ENCODE measurements around the gene PDGFD. TPM values are rescaled to one million over a fixed set of nuclear protein-coding genes. Genes with fewer than 3 reads are reported as not detected.

PDGFD gene
- total RNA-seq, 1 donor from 2014 or later = 8.0 TPM

DNA sequence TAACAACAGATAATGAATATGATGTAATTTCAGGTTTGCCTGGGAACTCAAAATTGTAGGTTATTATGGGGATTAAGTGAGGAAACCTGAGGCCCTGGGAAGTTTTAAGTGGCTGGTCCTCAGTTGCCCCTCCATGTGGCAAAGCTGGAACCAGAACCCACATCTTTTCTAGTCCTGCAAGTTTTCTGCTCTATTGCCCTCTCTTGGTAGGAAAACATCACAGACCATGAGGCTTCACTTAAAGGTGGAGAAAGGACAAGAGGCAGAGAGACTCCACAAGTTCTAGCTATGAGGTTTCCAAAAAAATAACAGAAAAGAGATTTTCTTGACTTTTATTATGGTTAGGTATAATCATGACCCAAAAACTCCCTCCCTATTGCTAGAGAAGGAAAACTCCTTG is 243.0 kb downstream of the PDGFD start:
- Mint-ChIP-seq H3K36me3 (ENCODE audit: insufficient read depth) (peaks cover 3% of the 10 kb centered on the region), H3K4me1 (ENCODE audit: low read depth) (peaks cover 34% of the 10 kb centered on the region), H3K27ac (no peak overlapping the region), H3K27me3 (no peaks in the 10 kb centered on the region), H3K4me3 (ENCODE audit: low read depth) (no peak overlapping the region), H3K9me3 (ENCODE audit: low read depth) (peaks cover 3% of the 10 kb centered on the region)
- DNase-seq (ENCODE audit: low spot score, unreplicated experiment) = no peak
- TF ChIP-seq, protein P1, sequence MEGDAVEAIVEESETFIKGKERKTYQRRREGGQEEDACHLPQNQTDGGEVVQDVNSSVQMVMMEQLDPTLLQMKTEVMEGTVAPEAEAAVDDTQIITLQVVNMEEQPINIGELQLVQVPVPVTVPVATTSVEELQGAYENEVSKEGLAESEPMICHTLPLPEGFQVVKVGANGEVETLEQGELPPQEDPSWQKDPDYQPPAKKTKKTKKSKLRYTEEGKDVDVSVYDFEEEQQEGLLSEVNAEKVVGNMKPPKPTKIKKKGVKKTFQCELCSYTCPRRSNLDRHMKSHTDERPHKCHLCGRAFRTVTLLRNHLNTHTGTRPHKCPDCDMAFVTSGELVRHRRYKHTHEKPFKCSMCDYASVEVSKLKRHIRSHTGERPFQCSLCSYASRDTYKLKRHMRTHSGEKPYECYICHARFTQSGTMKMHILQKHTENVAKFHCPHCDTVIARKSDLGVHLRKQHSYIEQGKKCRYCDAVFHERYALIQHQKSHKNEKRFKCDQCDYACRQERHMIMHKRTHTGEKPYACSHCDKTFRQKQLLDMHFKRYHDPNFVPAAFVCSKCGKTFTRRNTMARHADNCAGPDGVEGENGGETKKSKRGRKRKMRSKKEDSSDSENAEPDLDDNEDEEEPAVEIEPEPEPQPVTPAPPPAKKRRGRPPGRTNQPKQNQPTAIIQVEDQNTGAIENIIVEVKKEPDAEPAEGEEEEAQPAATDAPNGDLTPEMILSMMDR (IDR thresholded peaks at IDR 0.05; ENCODE audit: unreplicated experiment) = no peak

DNA sequence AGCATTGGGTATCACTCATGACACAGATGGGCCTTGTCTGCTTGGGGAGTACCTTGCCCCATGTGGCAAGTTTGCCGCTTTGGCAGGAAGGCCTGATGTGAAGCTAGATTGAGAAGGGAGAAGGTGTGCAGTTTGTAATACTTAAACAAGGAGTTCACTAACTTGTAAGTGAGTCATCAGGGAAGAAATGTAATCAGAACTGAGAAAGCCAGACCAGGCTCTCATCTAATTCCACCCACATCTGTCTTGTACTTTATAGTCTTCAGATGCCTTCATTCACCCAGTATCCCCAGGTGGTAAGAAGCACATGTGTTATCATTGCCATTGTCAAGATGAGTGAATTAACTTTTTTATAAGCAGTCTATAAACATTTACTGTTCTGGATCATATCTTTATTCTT is 243.5 kb downstream of the PDGFD start:
- Mint-ChIP-seq H3K4me3 (ENCODE audit: low read depth) (no peak overlapping the region), H3K36me3 (ENCODE audit: insufficient read depth) (peaks cover 3% of the 10 kb centered on the region), H3K27me3 (no peaks in the 10 kb centered on the region), H3K4me1 (ENCODE audit: low read depth) (peaks cover 34% of the 10 kb centered on the region), H3K9me3 (ENCODE audit: low read depth) (peaks cover 3% of the 10 kb centered on the region), H3K27ac (no peak overlapping the region)
- DNase-seq (ENCODE audit: low spot score, unreplicated experiment) = no peak
- TF ChIP-seq, protein P1 (IDR thresholded peaks at IDR 0.05; ENCODE audit: unreplicated experiment) = no peak

DNA sequence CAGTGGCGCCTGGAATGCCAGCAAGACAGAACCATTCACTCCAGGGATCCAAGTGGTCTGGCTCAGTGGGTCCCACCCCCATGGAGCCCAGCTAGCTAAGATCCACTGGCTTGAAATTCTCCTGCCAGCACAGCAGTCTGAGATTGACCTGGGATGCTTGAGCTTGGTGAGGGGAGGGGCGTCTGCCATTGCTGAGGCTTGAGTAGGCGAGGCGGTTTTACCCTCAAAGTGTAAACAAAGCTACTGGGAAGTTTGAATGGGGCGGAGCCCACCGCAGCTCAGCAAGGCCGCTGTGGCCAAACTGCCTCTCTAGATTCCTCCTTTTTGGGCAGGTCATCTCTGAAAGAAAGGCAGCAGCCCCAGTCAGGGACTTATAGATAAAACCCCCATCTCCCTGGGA is 253.2 kb downstream of the PDGFD start:
- Mint-ChIP-seq H3K36me3 (ENCODE audit: insufficient read depth) (peaks cover 15% of the 10 kb centered on the region), H3K4me1 (ENCODE audit: low read depth) (no peaks in the 10 kb centered on the region), H3K27ac (no peak overlapping the region), H3K27me3 (no peaks in the 10 kb centered on the region), H3K4me3 (ENCODE audit: low read depth) (no peak overlapping the region), H3K9me3 (ENCODE audit: low read depth) (peaks cover 37% of the 10 kb centered on the region)
- no peak for DNase-seq (ENCODE audit: low spot score, unreplicated experiment)
- TF ChIP-seq, protein P1 (IDR thresholded peaks at IDR 0.05; ENCODE audit: unreplicated experiment) = no peak

DNA sequence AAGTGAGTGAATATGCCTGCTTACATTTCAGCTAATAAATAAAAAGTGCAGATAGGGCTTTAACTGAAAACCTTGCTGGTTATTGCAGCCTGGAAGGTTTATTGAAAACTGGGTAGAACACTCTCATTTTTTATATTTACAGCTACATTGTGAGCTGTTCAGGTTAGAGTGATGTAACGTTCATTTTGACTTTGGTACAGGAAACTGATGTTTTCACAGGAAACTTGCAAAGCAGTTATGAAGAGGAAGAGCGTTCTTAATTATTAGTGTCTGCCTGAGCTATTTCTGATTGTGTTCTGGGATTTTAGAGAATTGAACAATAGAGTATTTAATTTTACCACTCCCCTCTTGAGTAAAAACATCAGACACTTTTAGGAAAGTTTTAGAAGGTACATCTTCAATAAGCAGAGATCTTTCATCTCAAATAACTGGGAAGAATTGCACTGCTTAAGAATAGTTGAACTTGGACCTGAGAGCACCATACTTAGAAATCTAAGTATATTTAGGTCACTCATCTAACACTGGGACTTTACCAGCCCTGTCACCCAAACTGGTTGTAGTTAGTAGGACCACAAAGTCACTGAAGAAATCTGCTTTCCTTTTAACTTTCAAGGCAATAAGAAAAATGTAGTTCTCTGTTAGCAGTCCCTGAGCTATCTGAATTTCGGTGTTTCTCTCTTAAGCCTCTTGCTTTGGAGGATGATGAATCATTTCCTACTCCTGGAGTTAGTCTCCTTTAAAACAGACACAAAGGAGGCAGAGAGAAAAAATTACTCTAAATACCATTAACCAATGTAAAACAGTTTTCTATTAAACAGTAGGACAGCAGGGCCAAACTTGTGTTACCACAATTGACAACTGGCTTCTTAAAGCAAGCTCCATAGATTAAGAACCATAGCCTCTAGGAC is 256.1 kb downstream of the PDGFD start:
- DNase-seq (ENCODE audit: low spot score, unreplicated experiment) = no peak
- TF ChIP-seq, protein P1 (IDR thresholded peaks at IDR 0.05; ENCODE audit: unreplicated experiment) = no peak
- H3K27me3 Mint-ChIP-seq = no peaks in the 10 kb centered on the region
- peaks cover 5% of the 10 kb centered on the region for H3K36me3 Mint-ChIP-seq (ENCODE audit: insufficient read depth)
- no peaks in the 10 kb centered on the region for H3K4me1 Mint-ChIP-seq (ENCODE audit: low read depth)
- H3K27ac Mint-ChIP-seq = no peak overlapping the region
- no peak overlapping the region for H3K4me3 Mint-ChIP-seq (ENCODE audit: low read depth)
- H3K9me3 Mint-ChIP-seq (ENCODE audit: low read depth) = peaks cover 14% of the 10 kb centered on the region

DNA sequence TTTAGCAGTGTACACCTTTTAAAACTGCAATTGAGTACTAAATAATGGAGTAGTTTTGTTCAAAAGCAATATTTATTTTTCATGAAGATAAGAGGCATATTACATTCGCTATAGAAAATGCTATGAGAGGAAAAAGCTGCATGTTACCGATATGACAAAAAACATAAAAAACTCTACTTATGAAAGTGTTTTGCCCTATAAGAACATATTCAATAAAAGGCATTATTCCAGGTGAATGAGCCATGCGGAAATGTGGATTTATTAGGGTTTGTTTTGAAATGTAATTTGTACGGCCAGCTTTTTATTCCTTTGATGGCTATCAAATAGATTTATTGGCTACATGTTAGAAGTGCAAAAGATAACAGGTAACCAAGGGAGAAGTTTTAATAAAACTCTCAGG is 256.8 kb downstream of the PDGFD start:
- Mint-ChIP-seq H3K4me1 (ENCODE audit: low read depth) (no peaks in the 10 kb centered on the region), H3K4me3 (ENCODE audit: low read depth) (no peak overlapping the region), H3K27me3 (no peaks in the 10 kb centered on the region), H3K9me3 (ENCODE audit: low read depth) (peaks cover 7% of the 10 kb centered on the region), H3K27ac (no peak overlapping the region), H3K36me3 (ENCODE audit: insufficient read depth) (peaks cover 3% of the 10 kb centered on the region)
- DNase-seq (ENCODE audit: low spot score, unreplicated experiment) = no peak
- TF ChIP-seq, protein P1 (IDR thresholded peaks at IDR 0.05; ENCODE audit: unreplicated experiment) = no peak
